HG03097 (cell line): Measurements from ENCODE around the gene PRKACG.
A peak's percentile ranks its signal among the peaks of the same experiment; 100 is the strongest.
"Not testable (repeated sequence)": the region's sequence is repeated elsewhere in the genome, so short reads cannot be mapped to it uniquely, and the experiment has no call there.

ENCODE experiments used
- ATAC-seq: cut with Tn5 transposase; IDR thresholded peaks from one replicate; pipeline ENCODE4 v1.9.1; 2021; ENCODE audit not compliant: unreplicated experiment, low FRiP score

PRKACG gene

GRCh38 chr9:69014013-69014412 lies at the start of gene PRKACG:
TSS of gene PRKACG (minus strand) at chr9:69014113. CDS start at chr9:69014092, 21 bp downstream.
- no peak for ATAC-seq

GRCh38 chr9:69062195-69062594 lies 48.3 kb upstream of the PRKACG start:
- no peak for ATAC-seq

DNA sequence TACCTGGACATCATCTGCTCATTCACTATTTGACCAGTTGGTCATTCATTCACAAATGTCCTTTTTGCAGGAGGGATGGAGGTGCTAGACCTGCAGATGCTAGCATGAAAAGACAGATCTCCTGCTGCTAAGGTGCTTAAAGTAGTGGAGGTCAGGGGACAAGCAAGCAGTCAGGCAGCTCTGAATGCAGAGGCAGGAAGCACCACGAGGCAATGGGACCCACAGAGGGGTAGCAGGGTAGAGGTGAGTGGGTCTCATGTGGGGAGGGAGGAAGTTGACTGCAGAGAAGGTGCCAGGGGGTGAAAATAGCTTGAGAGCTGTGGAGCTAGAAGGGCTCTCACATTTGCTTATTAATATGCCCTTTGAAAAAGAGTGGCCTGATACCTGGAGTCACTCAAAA lies 46.9 kb upstream of the PRKACG start:
- no peak for ATAC-seq

- ATAC-seq, result no peak
These were observed 44.2 kb upstream of the PRKACG start for GRCh38 chr9:69058101-69058500.

GRCh38 chr9:69056191-69056815 lies 42.4 kb upstream of the PRKACG start:
- no peak for ATAC-seq

GRCh38 chr9:69054989-69055388 lies 41.1 kb upstream of the PRKACG start:
- no peak for ATAC-seq

GRCh38 chr9:69050936-69051335 lies 37.0 kb upstream of the PRKACG start:
- ATAC-seq, result not testable (repeated sequence)

DNA sequence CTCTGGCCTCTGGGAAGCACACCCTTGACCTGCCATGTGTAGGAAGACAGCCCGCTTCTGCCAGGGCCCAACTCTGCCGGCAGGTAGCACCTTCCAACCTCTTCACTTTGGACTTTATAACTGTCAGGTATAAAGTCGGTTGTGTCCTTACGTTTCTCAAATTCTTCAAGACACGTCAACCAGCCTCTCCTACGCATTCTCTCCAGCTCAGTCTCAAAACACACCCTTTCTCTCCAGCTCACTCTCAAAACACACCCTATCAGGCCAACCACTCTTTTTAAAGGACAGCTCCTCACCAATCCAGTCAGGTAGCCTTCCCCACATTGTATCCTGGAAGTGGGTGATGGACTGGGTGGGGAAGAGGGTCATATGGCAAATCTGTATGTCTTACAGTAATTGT lies 35.2 kb upstream of the PRKACG start:
- ATAC-seq, result no peak

GRCh38 chr9:69047371-69047770 lies 33.5 kb upstream of the PRKACG start:
- ATAC-seq, result no peak

DNA sequence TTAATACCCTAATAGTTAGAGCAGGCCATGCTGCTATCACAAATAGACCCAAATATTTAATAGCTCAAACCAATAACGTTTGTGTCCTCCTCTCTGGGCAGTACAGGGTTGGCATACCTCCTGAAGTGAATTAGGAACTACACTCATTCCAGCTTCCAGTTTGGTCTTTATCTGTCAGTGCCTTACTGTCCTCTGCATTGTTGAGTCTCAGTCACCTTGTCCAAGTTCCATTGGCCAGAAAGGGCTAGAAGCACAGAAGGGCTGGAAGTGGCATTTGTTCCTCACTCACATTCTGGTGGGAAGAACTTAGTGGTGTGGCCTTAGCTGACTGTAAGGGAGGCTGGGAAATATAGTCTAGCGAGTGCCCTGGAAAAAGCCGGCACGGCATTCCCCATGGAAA lies 32.8 kb upstream of the PRKACG start:
- ATAC-seq, result no peak

DNA sequence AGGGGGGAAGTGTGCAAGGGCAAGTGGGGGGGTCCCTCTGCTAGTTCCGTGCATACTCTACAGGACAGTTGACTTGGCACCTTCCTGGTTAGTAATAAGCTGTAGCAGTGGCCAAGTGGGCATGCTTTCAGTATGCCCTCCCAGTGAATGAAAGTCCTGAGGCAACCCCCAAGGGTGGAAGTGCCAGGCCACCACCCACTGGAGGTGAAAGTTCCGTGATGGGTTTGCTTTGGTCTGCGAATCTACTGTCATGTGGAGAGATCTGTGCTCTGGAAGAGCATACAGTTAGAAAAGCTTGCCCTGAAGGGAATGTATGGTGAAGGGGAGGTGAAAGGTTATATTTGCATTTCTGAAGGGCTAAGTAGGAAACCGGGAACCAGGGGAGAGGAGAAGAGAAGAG lies 31.9 kb upstream of the PRKACG start:
- ATAC-seq, result no peak

- ATAC-seq, result no peak
These were observed 30.6 kb upstream of the PRKACG start for GRCh38 chr9:69044240-69045219.

GRCh38 chr9:69040646-69041045 lies 26.7 kb upstream of the PRKACG start:
- ATAC-seq, result no peak

GRCh38 chr9:69036799-69037198 lies 22.9 kb upstream of the PRKACG start:
- no peak for ATAC-seq

GRCh38 chr9:69036309-69036708 lies 22.4 kb upstream of the PRKACG start:
- ATAC-seq, result peak; percentile 27

DNA sequence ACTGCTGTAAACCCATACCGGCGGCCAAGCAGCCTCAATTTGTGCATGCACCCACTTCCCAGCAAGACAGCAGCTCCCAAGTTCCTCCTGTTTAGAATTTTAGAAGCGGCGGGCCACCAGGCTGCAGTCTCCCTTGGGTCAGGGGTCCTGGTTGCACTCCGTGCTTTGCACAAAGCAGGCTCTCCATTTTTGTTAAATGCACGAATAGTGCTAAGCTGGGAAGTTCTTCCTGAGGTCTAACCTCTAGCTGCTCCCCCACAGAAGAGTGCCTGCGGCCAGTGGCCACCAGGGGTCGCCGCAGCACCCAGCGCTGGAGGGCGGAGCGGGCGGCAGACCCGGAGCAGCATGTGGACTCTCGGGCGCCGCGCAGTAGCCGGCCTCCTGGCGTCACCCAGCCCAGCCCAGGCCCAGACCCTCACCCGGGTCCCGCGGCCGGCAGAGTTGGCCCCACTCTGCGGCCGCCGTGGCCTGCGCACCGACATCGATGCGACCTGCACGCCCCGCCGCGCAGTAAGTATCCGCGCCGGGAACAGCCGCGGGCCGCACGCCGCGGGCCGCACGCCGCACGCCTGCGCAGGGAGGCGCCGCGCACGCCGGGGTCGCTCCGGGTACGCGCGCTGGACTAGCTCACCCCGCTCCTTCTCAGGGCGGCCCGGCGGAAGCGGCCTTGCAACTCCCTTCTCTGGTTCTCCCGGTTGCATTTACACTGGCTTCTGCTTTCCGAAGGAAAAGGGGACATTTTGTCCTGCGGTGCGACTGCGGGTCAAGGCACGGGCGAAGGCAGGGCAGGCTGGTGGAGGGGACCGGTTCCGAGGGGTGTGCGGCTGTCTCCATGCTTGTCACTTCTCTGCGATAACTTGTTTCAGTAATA lies 21.8 kb upstream of the PRKACG start, which contains the start of gene FXN:
Gene FXN (plus strand): TSS at position 315 of the 871 bp plus-strand sequence. CDS start 31 bp downstream, at position 346.
- peak; percentile 86 for ATAC-seq

DNA sequence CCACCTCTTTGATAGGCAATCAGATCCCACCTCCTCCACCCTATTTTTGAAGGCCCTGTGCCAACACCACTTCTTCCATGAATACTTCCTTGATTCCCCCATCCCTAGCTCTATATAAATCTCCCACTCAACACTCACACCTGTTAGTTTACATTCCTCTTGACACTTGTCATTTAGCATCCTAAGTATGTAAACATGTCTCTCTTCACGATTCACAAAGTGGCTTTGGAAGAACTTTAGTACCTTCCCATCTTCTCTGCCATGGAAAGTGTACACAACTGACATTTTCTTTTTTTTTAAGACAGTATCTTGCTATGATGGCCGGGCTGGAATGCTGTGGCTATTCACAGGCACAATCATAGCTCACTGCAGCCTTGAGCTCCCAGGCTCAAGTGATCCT lies 20.2 kb upstream of the PRKACG start:
- ATAC-seq, result no peak

DNA sequence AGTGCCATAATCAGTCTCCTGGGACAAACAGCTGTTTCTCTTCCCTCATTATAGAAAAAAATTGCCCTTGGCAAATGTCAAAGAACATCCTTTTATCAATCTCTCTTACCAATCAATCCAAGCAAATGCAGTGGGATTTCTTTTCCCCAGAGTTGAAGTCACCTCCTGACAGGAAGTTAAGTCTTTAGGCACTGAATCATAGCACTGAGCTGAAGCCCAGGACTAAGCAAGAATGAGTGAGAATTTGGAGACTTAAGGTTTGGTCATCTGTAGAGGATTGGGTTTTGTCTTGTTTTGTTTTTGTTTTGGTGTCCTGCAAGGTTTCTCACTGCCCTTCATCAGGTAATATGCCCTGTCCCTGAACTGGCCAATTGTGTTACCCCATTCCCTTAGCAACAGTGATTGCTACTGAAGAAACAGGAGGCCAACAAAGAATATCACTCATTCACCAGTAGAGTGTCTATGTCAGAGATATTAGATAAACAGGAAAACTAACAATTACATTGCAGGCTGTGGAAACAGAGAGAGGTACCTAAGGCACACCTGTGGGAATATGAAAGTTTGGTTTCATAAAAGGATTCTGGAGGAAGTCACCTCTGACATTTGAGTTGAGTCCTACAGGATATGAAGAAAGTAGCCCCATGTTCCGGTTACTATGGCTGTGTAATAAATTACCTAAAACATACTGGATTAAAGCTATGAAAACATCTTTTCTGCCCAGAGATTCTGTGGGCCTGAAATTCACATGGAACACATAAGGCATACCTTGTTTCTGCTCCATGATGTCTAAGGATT lies 17.1 kb upstream of the PRKACG start:
- no peak for ATAC-seq

DNA sequence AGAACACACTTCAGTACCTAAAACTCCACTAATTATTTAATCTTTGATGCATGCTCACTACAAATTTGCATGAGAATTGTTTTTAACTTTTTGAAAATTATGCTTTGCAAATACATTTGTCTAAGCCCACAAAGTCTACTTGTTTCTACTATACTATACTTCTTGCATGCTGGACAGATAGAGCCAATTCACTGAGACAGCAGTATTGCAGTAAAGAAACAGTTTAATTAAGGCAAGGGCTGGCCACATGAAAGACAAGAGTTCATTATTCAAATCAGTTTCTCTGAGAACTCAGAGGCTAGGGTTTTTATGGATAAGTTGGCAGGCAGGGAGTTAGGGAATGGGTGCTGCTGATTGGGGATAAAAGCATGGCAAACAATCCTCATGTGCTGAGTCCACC lies 15.6 kb upstream of the PRKACG start:
- no peak for ATAC-seq

GRCh38 chr9:69028754-69029153 lies 14.8 kb upstream of the PRKACG start:
- ATAC-seq, result no peak
